Panc1 (cell line): ENCODE results near the gene PNKP. TPM values are rescaled to one million over a fixed set of nuclear protein-coding genes. Genes with fewer than 3 reads are reported as not detected.

ENCODE experiments used
- ATAC-seq: fragments of 200-7000 bp; cut with Tn5 transposase; 2 replicates; pipeline ENCODE4 v1.9.1; 2020; ENCODE audit warnings: mild to moderate bottlenecking, moderate library complexity
- BruUV-seq: library from RNA; stranded (reverse); fragments of 400-500 nt; replicated peaks from 2 replicates; lab custom pipeline; 2021; lab: Mats Ljungman, UMichigan
- CTCF ChIA-PET: fragments of 300-600 bp; sonication (Branson Sonifier 250); formaldehyde crosslinking; loops from one replicate; lab custom pipeline; 2022; ENCODE audit warnings: antibody characterized with exemption; lab: Charles Lee
- POLR2A ChIA-PET: fragments of 300-600 bp; sonication (Branson Sonifier 250); formaldehyde crosslinking; loops from one replicate; lab custom pipeline; 2022; ENCODE audit warnings: antibody characterized with exemption; lab: Charles Lee
- DNase-seq: peaks from one replicate; pipeline ENCODE4 v3.0.0-alpha.2; 2010; ENCODE audit warnings: low read depth, low spot score
- H3K27ac ChIP-seq: 2 replicates; pipeline ENCODE4 v1.5.1; 2011; ENCODE audit warnings: mild to moderate bottlenecking, low read length, inconsistent platforms
- H3K27me3 ChIP-seq: fragments of 200-500 bp; sonication (Bioruptor generic); 2 replicates; pipeline ENCODE4 v1.6.0; 2014; ENCODE audit warnings: low read length, inconsistent platforms; ENCODE audit not compliant: control insufficient read depth, insufficient read depth
- H3K36me3 ChIP-seq: fragments of 200-500 bp; sonication (Bioruptor generic); 2 replicates; pipeline ENCODE4 v1.5.1; 2014; ENCODE audit warnings: inconsistent platforms, mild to moderate bottlenecking, low read length, moderate library complexity; ENCODE audit not compliant: control insufficient read depth, insufficient read depth
- H3K4me1 ChIP-seq: 2 replicates; pipeline ENCODE4 v1.5.1; 2011; ENCODE audit warnings: inconsistent platforms, mild to moderate bottlenecking, low read length, moderate library complexity; ENCODE audit not compliant: control insufficient read depth, insufficient read depth
- H3K4me3 ChIP-seq, 2 experiments: 2 replicates each; pipeline ENCODE4 v1.5.1; 2011 to 2012; ENCODE audit warnings: low read depth in 2 of 2, low read length in 2 of 2, mild to moderate bottlenecking in 2 of 2, inconsistent platforms in 1 of 2, moderate library complexity in 1 of 2
- H3K9me3 ChIP-seq: fragments of 200-500 bp; sonication (Bioruptor generic); 2 replicates; pipeline ENCODE4 v1.5.1; 2014; ENCODE audit warnings: low read depth, mild to moderate bottlenecking, inconsistent platforms, low read length, moderate library complexity; ENCODE audit not compliant: control insufficient read depth, insufficient read depth
- POLR2AphosphoS5 ChIP-seq: IDR thresholded peaks from 2 replicates; pipeline ENCODE4 v1.6.1; 2012; ENCODE audit warnings: mild to moderate bottlenecking, low read depth, low read length, moderate library complexity
- SIN3A ChIP-seq: IDR thresholded peaks from 2 replicates; pipeline ENCODE4 v1.6.1; 2012; ENCODE audit warnings: low read depth, mild to moderate bottlenecking, low read length, moderate library complexity, borderline replicate concordance; ENCODE audit not compliant: insufficient read depth
- TCF7L2 ChIP-seq: IDR thresholded peaks from 2 replicates; pipeline ENCODE4 v1.6.1; 2011; ENCODE audit warnings: mild to moderate bottlenecking, low read depth, low read length, inconsistent platforms
- in situ Hi-C: cut with HindIII; loops from 2 replicates; pipeline ENCODE4 v1.10.0; 2016; ENCODE audit warnings: low sequenced_read_pairs, low pct_unique_long_range_greater_than_20kb
- intact Hi-C: fragments of 100-400 bp; cut with micrococcal nuclease; formaldehyde crosslinking; loops from one replicate; pipeline ENCODE4 v1.10.0; 2022; ENCODE audit not compliant: unreplicated experiment
- total RNA-seq: library from RNA; stranded (reverse); gene quantifications from one replicate; pipeline ENCODE4 v1.2.1, GENCODE V29; 2021; ENCODE audit not compliant: unreplicated experiment
- TF ChIP-seq, protein P1 (sequence below), 2 experiments: IDR thresholded peaks; 2 replicates each; pipeline ENCODE4 v1.6.1; 2011 to 2012; ENCODE audit warnings: low read depth in 2 of 2, control low read depth in 1 of 2, low read length in 1 of 2, mild to moderate bottlenecking in 1 of 2, moderate library complexity in 1 of 2; ENCODE audit not compliant: insufficient read depth in 1 of 2
- TF ChIP-seq, protein P2 (sequence below): fragments of 450-650 bp; IDR thresholded peaks from 2 replicates; pipeline ENCODE4 v1.5.1; 2017; ENCODE audit warnings: mild to moderate bottlenecking

Gene PNKP
- total RNA-seq, 1 experiment from 2014 or later = 76.7 TPM

DNA sequence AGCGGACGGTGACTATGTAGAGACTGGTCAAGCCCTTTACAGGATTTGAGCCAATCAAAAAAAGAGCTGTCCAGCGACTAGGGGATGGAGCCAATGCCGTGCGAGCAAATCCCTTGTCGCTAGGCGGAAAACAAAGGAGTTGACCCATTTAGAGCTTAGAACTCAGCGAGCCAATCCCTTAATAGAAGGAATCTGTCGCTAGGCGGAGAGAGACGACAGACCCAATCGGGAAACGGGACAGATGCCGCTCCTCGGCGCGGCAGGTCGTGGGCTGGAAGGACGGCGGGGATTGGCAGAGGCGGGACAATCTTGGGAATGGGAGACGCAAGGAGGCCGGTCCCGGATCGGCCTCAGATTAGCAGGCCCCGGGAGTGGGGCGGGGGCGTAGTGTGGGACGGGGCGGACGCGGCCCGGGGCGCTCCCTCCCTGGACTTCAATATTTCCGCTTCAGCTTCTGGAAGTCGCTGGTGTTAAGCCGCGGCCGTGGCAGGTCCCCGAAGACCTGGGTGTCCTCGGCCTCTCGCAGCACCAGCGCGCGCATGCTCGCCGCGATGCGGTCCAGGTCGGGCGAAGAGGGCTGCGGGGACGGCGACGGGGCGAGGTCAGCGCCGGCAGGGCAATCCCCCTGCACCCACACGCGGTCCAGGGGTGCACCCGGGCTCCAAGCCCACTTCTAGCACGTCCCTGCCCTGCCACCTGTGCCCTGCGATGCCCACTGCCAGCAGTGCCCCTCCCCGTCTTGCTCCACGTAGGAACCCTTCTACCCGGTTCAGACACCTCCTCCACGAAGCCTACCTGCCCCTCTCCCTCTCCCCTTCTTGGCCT lies 2.3 kb upstream of the PNKP start:
- no peaks in the 10 kb centered on the region for H3K36me3 ChIP-seq
- H3K4me3 ChIP-seq = peak overlapping the region; percentile 39 to 55
- H3K27ac ChIP-seq = peak overlapping the region; percentile 82
- ChIA-PET CTCF (interaction anchor here (0.5 kb wide), 1 partner anchor 342 kb away, joined by 3 read pairs; the partner anchor contains the start of gene RCN3), POLR2A (interaction anchor here (0.6 to 0.9 kb wide), 2 partner anchors 60 to 742 kb away, joined by 3 to 5 read pairs; partner anchors contain the start of gene NUP62)
- peaks cover 20% of the 10 kb centered on the region for H3K4me1 ChIP-seq
- H3K27me3 ChIP-seq = no peaks in the 10 kb centered on the region
- ATAC-seq = peak; percentile 80
- no TSS peak for BruUV-seq
- in situ Hi-C loops = no loop called here
- intact Hi-C loops = no loop called here
- peak; percentile 97 for DNase-seq
- TF ChIP-seq SIN3A (no peak), TCF7L2 (peak; percentile 90), POLR2AphosphoS5 (peak; percentile 85; the same call in 1 of the 2 replicates)
- TF ChIP-seq, protein P1, sequence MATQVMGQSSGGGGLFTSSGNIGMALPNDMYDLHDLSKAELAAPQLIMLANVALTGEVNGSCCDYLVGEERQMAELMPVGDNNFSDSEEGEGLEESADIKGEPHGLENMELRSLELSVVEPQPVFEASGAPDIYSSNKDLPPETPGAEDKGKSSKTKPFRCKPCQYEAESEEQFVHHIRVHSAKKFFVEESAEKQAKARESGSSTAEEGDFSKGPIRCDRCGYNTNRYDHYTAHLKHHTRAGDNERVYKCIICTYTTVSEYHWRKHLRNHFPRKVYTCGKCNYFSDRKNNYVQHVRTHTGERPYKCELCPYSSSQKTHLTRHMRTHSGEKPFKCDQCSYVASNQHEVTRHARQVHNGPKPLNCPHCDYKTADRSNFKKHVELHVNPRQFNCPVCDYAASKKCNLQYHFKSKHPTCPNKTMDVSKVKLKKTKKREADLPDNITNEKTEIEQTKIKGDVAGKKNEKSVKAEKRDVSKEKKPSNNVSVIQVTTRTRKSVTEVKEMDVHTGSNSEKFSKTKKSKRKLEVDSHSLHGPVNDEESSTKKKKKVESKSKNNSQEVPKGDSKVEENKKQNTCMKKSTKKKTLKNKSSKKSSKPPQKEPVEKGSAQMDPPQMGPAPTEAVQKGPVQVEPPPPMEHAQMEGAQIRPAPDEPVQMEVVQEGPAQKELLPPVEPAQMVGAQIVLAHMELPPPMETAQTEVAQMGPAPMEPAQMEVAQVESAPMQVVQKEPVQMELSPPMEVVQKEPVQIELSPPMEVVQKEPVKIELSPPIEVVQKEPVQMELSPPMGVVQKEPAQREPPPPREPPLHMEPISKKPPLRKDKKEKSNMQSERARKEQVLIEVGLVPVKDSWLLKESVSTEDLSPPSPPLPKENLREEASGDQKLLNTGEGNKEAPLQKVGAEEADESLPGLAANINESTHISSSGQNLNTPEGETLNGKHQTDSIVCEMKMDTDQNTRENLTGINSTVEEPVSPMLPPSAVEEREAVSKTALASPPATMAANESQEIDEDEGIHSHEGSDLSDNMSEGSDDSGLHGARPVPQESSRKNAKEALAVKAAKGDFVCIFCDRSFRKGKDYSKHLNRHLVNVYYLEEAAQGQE (IDR thresholded peaks at IDR 0.05; ENCODE audit: insufficient read depth in 1 of 2, low read depth in 2 of 2, low read length in 1 of 2) = no peak
- TF ChIP-seq, protein P2, sequence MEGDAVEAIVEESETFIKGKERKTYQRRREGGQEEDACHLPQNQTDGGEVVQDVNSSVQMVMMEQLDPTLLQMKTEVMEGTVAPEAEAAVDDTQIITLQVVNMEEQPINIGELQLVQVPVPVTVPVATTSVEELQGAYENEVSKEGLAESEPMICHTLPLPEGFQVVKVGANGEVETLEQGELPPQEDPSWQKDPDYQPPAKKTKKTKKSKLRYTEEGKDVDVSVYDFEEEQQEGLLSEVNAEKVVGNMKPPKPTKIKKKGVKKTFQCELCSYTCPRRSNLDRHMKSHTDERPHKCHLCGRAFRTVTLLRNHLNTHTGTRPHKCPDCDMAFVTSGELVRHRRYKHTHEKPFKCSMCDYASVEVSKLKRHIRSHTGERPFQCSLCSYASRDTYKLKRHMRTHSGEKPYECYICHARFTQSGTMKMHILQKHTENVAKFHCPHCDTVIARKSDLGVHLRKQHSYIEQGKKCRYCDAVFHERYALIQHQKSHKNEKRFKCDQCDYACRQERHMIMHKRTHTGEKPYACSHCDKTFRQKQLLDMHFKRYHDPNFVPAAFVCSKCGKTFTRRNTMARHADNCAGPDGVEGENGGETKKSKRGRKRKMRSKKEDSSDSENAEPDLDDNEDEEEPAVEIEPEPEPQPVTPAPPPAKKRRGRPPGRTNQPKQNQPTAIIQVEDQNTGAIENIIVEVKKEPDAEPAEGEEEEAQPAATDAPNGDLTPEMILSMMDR = no peak
- no peaks in the 10 kb centered on the region for H3K9me3 ChIP-seq

DNA sequence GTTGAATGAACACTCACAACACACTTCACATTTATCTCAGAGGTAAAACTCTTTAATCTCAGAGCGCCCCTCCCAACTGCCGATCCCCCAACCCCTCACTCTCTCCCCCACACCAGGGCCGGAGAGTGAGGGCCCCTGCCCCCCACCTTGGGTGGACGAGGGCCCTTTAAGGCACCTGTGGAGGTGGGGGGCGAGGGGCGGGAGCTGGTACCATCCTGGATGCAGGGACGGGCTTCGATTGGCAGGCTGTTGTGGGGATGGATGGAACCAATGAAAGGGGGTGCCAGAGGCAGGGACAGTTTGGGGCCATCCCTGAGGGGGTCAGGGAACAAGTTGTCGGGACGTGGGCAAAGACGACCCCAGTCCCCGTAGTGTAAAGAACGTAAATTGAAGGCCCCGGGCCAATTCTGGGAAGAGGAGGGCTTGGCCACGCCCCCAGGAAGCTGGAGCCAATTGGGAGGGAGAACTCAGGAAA lies 1.7 kb upstream of the PNKP start:
- intact Hi-C loops (no loop called here), in situ Hi-C loops (no loop called here)
- Histone ChIP-seq H3K27me3 (no peaks in the 10 kb centered on the region), H3K36me3 (no peaks in the 10 kb centered on the region), H3K27ac (peak overlapping the region; percentile 68), H3K4me1 (peaks cover 18% of the 10 kb centered on the region), H3K9me3 (no peaks in the 10 kb centered on the region), H3K4me3 (peak overlapping the region; percentile 34 to 55)
- TF ChIP-seq TCF7L2 (no peak), SIN3A (no peak), POLR2AphosphoS5 (no peak)
- TF ChIP-seq, protein P2 = no peak
- TF ChIP-seq, protein P1 (IDR thresholded peaks at IDR 0.05; ENCODE audit: insufficient read depth in 1 of 2, low read depth in 2 of 2, low read length in 1 of 2) = no peak
- ChIA-PET CTCF (interaction anchor here (0.5 kb wide), 1 partner anchor 341 kb away, joined by 3 read pairs; the partner anchor contains the start of gene RCN3), POLR2A (interaction anchor here (0.6 to 0.9 kb wide), 2 partner anchors 56 to 61 kb away, joined by 3 to 5 read pairs; partner anchors contain the start of gene NUP62)
- BruUV-seq = no TSS peak
- ATAC-seq (peak; percentile 22), DNase-seq (no peak)
